ENCODE measurements around the gene PRKG1.

DNA sequence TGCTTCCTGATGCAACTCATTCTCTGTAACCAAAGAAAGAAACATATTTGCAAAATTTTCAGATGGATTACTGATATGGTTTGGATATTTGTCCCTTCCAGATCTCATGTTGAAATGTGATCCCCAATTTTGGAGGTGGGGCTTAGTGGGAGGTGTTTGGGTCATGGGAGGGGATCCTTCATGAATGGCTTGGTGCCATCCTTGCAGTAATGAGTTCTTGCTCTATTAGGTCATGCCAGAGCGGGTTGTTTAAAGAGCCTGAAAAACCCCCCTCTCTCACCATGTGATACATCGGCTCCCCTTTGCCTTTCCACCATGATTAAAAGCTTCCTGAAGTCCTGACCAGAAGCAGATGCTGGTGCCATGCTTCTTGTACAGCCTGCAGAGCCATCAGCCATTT, 43.8 kb upstream of the PRKG1 start:
- TF ChIP-seq, protein P1, sequence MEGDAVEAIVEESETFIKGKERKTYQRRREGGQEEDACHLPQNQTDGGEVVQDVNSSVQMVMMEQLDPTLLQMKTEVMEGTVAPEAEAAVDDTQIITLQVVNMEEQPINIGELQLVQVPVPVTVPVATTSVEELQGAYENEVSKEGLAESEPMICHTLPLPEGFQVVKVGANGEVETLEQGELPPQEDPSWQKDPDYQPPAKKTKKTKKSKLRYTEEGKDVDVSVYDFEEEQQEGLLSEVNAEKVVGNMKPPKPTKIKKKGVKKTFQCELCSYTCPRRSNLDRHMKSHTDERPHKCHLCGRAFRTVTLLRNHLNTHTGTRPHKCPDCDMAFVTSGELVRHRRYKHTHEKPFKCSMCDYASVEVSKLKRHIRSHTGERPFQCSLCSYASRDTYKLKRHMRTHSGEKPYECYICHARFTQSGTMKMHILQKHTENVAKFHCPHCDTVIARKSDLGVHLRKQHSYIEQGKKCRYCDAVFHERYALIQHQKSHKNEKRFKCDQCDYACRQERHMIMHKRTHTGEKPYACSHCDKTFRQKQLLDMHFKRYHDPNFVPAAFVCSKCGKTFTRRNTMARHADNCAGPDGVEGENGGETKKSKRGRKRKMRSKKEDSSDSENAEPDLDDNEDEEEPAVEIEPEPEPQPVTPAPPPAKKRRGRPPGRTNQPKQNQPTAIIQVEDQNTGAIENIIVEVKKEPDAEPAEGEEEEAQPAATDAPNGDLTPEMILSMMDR (conservative IDR thresholded peaks at IDR 0.05 in 1 of 2, IDR thresholded peaks at IDR 0.05 in 1 of 2; ENCODE audit: extremely low read depth in 1 of 2, insufficient read depth in 1 of 2, low read depth in 1 of 2, low read length in 2 of 2) = no peak
- TF ChIP-seq EZH2 (IDR thresholded peaks at IDR 0.05; ENCODE audit: borderline replicate concordance, low read length) = no peak
